ENCODE data around the gene TRMT61A. TPM values are rescaled to one million over a fixed set of nuclear protein-coding genes. Genes with fewer than 3 reads are reported as not detected.
A peak's percentile ranks its signal among the peaks of the same experiment; 100 is the strongest.

Gene TRMT61A
- total RNA-seq, 4 donors from 2014 or later = 3.6 to 26.5 (median 8.7) TPM

GRCh38 chr14:103563844-103564505 lies 35.0 kb downstream of the TRMT61A start:
- TF ChIP-seq, protein P1, sequence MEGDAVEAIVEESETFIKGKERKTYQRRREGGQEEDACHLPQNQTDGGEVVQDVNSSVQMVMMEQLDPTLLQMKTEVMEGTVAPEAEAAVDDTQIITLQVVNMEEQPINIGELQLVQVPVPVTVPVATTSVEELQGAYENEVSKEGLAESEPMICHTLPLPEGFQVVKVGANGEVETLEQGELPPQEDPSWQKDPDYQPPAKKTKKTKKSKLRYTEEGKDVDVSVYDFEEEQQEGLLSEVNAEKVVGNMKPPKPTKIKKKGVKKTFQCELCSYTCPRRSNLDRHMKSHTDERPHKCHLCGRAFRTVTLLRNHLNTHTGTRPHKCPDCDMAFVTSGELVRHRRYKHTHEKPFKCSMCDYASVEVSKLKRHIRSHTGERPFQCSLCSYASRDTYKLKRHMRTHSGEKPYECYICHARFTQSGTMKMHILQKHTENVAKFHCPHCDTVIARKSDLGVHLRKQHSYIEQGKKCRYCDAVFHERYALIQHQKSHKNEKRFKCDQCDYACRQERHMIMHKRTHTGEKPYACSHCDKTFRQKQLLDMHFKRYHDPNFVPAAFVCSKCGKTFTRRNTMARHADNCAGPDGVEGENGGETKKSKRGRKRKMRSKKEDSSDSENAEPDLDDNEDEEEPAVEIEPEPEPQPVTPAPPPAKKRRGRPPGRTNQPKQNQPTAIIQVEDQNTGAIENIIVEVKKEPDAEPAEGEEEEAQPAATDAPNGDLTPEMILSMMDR (IDR thresholded peaks at IDR 0.05) = no peak
- no peak for TF ChIP-seq POLR2A (IDR thresholded peaks at IDR 0.05)
- Histone ChIP-seq H3K4me3 (peak overlapping the region; percentile 68 to 98), H3K36me3 (no peaks in the 10 kb centered on the region), H3K27me3 (no peaks in the 10 kb centered on the region), H3K27ac (no peak overlapping the region), H3K4me1 (peaks cover 15 to 17% of the 10 kb centered on the region in 2 donors), H3K9me3 (no peaks in the 10 kb centered on the region)
- no peak for DNase-seq
- intact Hi-C loops (cut with DNase I; ENCODE audit: low total_unique reads) = no loop called here

DNA sequence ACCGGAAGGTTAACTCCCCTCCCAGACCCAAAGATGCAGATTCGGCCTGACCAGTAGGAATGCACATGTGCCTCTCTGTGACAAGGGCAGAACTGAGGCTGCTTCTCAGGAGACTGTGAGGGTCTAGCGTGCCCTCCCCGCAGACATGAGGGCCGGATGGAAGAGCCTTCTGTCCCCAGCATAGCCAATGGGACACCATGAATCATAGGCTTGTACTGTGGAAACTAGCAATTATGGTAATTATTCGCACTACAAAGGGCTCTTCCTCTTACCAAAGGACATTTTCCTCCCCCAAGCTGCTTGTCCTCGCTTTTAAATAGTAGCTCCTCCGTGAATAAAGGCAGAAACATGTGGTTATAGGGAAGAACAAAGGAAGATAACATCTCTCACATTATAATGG lies 40.0 kb downstream of the TRMT61A start:
- intact Hi-C loops (cut with DNase I; ENCODE audit: low total_unique reads) = no loop called here
- TF ChIP-seq, protein P1 (IDR thresholded peaks at IDR 0.05) = no peak
- no peak for TF ChIP-seq POLR2A (IDR thresholded peaks at IDR 0.05)
- H3K27me3 ChIP-seq = no peaks in the 10 kb centered on the region
- H3K4me3 ChIP-seq = no peak overlapping the region
- no peaks in the 10 kb centered on the region for H3K36me3 ChIP-seq
- no peak for DNase-seq
- H3K4me1 ChIP-seq = no peaks in the 10 kb centered on the region
- no peak overlapping the region for H3K27ac ChIP-seq
- no peaks in the 10 kb centered on the region for H3K9me3 ChIP-seq

DNA sequence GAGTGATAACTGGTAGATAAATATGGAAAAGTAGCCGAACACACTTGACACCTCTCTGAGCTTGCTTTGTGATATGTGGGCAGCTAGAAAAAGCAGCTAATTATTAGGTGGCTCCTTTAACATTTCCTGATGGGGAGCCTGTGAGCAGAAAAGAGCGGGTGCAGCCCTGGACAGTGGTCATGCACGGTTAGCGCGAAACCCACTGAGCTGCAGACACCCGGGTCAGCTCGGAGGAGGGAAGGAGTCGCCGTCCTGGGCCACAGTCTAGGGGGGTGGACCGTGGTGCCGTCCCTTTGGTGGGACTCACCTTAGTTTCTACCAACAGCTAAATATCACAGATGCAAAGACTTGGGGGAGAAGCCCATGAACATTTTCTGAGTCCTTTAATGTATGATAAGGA lies 40.4 kb downstream of the TRMT61A start:
- H3K4me1 ChIP-seq = no peaks in the 10 kb centered on the region
- no peaks in the 10 kb centered on the region for H3K27me3 ChIP-seq
- no peaks in the 10 kb centered on the region for H3K9me3 ChIP-seq
- intact Hi-C loops (cut with DNase I; ENCODE audit: low total_unique reads) = no loop called here
- no peaks in the 10 kb centered on the region for H3K36me3 ChIP-seq
- TF ChIP-seq POLR2A (IDR thresholded peaks at IDR 0.05) = no peak
- TF ChIP-seq, protein P1 (IDR thresholded peaks at IDR 0.05) = no peak
- no peak for DNase-seq
- H3K27ac ChIP-seq = no peak overlapping the region
- no peak overlapping the region for H3K4me3 ChIP-seq

- intact Hi-C loops (cut with DNase I; ENCODE audit: low total_unique reads) = no loop called here
These were observed 45.1 kb downstream of the TRMT61A start for GRCh38 chr14:103574104-103574503.

DNA sequence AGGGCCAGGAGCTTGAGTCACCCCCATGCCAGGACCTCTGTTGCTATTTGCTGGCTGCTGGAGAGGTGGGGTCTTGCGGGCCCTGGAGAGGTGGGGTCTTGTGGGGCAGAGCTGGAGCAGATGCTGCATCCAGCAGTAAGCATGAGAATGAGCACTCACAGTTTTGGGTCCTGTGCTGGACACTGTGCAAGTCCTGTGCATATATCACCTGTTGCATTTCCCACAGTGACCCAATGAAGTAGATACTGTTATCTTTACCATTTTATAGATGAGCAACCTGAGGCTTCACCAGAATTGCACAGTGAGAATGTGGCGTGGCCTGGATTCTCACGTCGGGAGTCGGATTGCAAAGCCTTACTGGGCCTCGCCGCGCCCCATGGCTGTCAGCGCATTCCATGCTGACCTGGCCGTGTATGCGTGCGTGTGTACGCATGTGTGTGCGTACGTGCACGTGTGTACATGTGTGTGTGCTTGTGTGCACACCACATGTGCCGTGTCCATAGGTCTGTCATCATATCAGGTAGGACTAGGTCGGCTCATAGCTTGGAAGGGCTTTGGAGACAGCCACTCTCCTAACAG lies 45.8 kb downstream of the TRMT61A start:
- TF ChIP-seq, protein P1 (IDR thresholded peaks at IDR 0.05) = no peak
- Histone ChIP-seq H3K9me3 (no peaks in the 10 kb centered on the region), H3K36me3 (no peaks in the 10 kb centered on the region), H3K4me1 (peaks cover 0 to 5% of the 10 kb centered on the region in 2 donors), H3K27me3 (no peaks in the 10 kb centered on the region), H3K4me3 (no peak overlapping the region), H3K27ac (peak overlapping the region in 1 of 2 donors; percentile 92)
- no peak for DNase-seq
- intact Hi-C loops (cut with DNase I; ENCODE audit: low total_unique reads) = no loop called here

More at GRCh38 chr14:103574104-103574503, 45.1 kb downstream of the TRMT61A start:
- DNase-seq = no peak
- H3K36me3 ChIP-seq = no peaks in the 10 kb centered on the region
- no peak for TF ChIP-seq POLR2A (IDR thresholded peaks at IDR 0.05)
- TF ChIP-seq, protein P1 (IDR thresholded peaks at IDR 0.05) = no peak
- H3K27ac ChIP-seq = peak overlapping the region in 1 of 2 donors; percentile 60
- H3K27me3 ChIP-seq = no peaks in the 10 kb centered on the region
- H3K4me3 ChIP-seq = no peak overlapping the region
- no peaks in the 10 kb centered on the region for H3K9me3 ChIP-seq
- peaks cover 0 to 5% of the 10 kb centered on the region in 2 donors for H3K4me1 ChIP-seq
